ENCODE measurements around the gene GALNT13. TPM values are rescaled to one million over a fixed set of nuclear protein-coding genes. Genes with fewer than 3 reads are reported as not detected.
"Not testable (repeated sequence)": the region's sequence is repeated elsewhere in the genome, so short reads cannot be mapped to it uniquely, and the experiment has no call there.

The GALNT13 gene
- polyA plus RNA-seq, 10 donors = 0.21 to 1.8 (median 0.64) TPM

DNA sequence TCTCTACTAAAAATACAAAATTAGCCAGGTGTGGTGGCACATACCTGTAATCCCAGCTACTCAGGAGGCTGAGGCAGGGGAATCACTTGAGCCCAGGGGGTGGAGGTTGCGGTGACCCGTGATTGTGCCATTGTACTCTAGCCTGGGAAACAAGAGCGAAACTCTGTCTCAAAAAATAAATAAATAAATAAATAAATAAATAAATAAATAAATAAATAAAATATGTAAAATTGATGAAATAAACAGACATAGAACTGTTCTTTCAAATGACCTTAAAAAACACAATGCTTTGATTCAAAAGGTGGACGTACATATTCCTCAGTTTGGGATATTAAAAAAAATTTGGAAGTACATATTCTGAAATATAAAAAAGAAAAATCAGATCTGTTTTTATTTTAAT lies 599.8 kb downstream of the GALNT13 start:
- not testable (repeated sequence) for DNase-seq

DNA sequence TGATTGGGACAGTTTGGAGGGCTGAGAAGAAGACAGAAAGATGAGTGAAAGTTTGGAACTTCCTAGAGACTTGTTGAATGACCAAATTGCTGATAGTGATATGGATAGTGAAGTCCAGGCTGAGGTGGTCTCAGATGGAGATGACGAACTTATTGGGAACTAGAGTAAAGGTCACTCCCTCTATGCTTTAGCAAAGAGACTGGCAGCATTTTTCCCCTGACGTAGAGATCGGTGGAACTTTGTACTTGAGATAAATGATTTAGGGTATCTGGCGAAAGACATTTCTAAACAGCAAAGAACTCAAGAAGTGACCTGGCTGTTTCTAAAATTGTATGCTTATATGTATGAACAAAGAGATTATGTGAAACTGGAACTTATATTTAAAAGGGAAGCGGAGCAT lies 605.6 kb downstream of the GALNT13 start:
- DNase-seq = no peak

DNA sequence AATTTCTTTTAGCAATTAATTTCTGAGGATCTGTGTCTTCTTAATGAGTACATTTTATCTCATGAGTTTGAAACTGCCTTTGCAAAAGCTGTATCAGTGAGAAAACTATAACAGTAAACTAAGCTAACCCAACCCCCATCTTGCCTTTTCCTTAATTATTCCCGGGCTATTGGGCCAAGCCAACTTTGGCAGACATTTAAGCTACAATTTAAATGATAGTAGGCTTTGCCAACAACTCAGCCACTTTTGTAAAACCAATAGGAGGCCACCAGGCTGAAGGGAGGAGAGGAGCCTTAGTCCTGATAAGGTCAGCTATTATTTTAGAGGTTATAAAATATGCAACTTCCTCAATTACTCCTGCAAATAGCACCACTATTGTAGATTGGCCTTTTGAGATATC lies 608.8 kb downstream of the GALNT13 start:
- no peak for DNase-seq

DNA sequence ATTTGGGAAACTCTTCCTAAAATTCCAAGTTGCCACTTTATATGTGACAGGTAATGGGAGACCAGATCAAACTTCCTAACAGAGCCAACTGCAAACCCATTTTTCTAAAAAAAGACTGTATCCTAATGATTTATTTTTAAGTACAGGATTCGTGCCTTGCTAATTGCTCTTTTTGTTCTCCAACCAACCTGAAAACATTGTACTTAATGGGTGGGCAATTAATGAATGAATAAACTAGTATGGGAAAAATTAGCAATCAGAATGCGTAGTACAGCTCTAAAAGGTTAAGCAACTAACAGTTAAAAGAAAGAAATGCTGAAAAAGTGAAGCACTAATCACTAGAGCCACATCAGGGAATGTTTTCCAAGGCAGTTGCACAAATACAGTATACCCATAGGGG lies 609.6 kb downstream of the GALNT13 start:
- no peak for DNase-seq

DNA sequence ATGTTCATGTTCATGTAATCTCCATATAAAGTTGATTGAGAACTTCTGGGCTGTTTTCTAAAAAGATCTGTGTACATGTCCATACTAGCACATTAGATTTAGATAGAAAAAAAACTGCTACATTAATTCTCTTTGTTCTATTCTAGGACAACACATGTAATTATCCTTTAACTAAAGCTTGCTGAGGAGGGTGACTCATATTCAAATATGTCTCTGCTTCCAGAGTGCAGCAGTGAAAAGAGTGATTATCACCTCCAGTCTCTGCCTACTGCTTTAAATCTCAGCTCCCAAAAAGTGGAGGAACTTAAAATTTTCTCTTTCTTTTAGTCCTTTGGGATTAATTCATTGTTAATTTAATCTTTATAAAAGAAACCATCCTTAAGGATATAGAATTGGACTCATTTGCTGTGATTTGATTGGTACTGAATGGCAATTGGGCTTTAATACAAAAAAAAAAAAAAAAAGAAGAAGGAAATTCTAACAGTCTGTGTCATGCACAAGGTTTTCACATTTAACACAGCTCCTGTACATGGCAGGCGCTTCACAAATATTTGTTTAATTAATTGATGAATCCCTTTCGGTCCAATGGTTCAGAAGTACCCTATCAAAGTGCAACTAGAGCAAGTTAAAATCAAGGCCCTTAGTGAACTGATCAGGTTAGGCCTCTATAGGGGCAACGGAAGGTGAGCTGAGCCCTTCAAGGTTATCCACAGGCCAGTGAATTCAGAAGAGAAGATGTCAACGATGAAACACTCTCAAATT lies 612.8 kb downstream of the GALNT13 start:
- DNase-seq = no peak

DNA sequence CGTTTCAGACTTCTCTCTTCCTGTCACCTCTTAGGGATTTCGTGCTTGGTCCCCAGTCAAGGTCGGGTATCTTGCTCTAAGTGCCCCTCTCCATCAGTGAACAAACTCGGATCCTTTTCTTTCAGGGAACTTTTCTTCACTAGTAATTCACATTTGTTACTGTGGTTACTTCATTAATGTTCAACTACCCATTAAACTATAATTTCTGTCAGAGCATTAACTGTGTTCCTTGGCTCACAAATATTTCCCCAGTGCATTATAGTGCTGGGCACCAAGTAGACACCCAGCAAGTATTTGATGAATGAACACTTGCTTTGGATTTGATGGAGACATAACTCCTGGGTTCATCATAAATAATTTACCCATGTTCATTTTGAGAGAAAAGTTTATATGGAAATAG lies 617.1 kb downstream of the GALNT13 start:
- DNase-seq = no peak

DNA sequence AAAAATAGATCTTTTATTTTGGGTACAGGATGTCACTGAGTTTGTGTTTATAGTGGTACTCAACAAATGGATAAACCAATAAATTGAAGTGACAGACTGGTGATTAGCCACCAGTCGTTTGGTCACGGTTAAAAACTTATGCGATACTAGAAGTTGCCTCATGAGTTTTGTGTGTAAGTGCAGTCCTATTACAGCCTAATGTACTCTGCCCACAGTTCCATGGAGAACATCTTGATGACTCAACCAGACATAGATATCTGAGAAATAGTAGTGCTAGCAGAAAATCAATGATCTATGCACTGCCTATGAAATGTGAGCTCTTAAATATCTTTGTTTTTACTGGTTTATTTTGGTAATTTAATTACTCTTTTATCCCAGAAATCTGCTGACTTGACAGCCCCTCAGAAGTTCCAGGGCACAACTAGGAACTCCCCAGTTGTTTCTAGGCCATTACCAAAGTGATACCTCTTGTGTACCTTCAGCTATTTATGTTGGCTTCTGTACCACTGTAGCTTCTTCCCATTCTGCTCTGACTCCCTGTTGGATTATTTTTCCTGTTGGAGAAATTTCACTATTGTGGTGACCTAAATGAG lies 617.6 kb downstream of the GALNT13 start:
- DNase-seq = no peak

DNA sequence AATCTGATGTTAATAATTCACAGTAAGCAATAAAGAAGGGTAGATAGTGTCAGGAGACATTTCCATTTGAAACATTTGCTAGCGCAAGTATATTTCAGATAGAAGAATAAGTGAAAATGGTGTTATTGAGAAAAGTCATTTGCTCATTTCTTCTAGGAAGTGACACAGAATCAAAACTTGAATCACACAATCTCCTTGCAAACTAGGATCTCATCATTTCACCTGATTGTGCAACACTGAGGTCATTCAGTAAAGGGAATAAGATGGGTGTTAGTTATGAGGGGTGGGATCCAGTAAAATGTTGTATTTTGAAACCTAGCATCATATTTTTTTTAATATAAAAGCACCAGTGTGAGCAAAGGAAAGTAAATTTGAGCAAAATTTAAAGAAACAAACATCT lies 618.8 kb downstream of the GALNT13 start:
- no peak for DNase-seq

DNA sequence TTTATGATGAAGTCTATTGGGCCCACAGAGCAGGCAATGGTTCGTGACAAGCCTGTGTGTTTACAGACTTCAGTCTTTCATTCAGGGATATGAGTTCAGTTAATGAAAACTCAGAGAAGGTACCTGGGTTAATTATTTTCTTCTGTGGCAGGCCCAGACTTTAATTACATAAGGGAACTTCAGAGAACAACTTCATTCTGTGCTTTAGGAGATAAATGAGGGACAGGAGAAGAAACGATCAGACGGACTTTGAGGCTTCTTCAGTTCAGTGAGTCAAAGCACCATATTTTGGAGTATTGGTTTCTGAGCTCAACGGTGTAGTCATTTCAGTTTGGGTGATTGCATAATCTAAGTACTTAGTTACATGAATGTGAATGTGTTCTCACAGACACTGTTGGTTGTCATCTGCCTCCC lies 623.7 kb downstream of the GALNT13 start:
- DNase-seq = no peak

DNA sequence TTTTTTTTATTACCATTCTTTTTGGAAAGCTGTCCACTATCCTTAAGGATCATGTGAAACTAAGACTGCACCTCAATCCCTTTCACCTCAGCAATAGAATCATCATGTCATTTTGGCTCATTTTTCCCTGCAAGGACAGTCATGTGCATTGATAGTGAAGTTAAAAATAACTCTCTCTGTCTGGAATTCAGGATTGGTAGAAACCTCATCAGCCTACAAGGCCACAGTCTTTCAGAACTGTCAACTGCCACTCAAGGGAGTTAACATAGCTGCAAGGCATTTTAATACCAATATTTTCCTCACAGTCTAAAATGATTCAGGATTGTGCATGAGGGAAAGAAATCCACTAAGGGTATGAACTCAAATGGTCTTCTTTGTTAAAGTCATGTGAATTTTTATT lies 625.3 kb downstream of the GALNT13 start:
- no peak for DNase-seq
